Liver (tissue), 3 donors: Measurements from ENCODE around the gene GHR.

ENCODE experiments used
- EGR1 ChIP-seq, 2 donors: IDR thresholded peaks; 2 replicates each; pipeline ENCODE4 v1.6.1; 2016 to 2018; ENCODE audit warnings: antibody characterized with exemption in 2 of 2, low read depth in 2 of 2
- JUND ChIP-seq, 2 donors: IDR thresholded peaks; 2 replicates each; pipeline ENCODE4 v1.6.1; 2016; ENCODE audit warnings: antibody characterized with exemption in 2 of 2
- REST ChIP-seq: IDR thresholded peaks from 2 replicates; pipeline ENCODE4 v1.6.1; 2016; ENCODE audit warnings: antibody characterized with exemption, mild to moderate bottlenecking
- TAF1 ChIP-seq: conservative IDR thresholded peaks from 2 replicates; pipeline ENCODE4 v1.6.1; 2016; ENCODE audit warnings: antibody characterized with exemption, mild to moderate bottlenecking
- YY1 ChIP-seq: IDR thresholded peaks from 2 replicates; pipeline ENCODE4 v1.6.1; 2016; ENCODE audit warnings: antibody characterized with exemption, mild to moderate bottlenecking
- ZBTB33 ChIP-seq: IDR thresholded peaks from 2 replicates; pipeline ENCODE4 v1.6.1; 2016; ENCODE audit warnings: antibody characterized with exemption
- TF ChIP-seq, protein P1 (sequence below): IDR thresholded peaks from 2 replicates; pipeline ENCODE4 v1.6.1; 2016; ENCODE audit warnings: antibody characterized with exemption
- TF ChIP-seq, protein P2 (sequence below): fragments of 150-350 bp; IDR thresholded peaks from 2 replicates; pipeline ENCODE4 v1.5.1; 2017; ENCODE audit warnings: improper control_type of control experiment, low read depth, low read length; ENCODE audit not compliant: missing input control
- TF ChIP-seq, protein P3 (sequence below): IDR thresholded peaks from 2 replicates; pipeline ENCODE4 v1.6.1; 2016; ENCODE audit warnings: antibody characterized with exemption
- donor health status: healthy.
- donor health status: healthy.

GRCh38 chr5:42642006-42642405, 218.8 kb downstream of the GHR start:
- TF ChIP-seq, protein P1, sequence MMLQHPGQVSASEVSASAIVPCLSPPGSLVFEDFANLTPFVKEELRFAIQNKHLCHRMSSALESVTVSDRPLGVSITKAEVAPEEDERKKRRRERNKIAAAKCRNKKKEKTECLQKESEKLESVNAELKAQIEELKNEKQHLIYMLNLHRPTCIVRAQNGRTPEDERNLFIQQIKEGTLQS = no peak
- TF ChIP-seq ZBTB33 (no peak), JUND (IDR thresholded peaks at IDR 0.05) (no peak), TAF1 (no peak), YY1 (no peak), REST (no peak), EGR1 (IDR thresholded peaks at IDR 0.05; ENCODE audit: low read depth in 2 of 2) (no peak)
- TF ChIP-seq, protein P2, sequence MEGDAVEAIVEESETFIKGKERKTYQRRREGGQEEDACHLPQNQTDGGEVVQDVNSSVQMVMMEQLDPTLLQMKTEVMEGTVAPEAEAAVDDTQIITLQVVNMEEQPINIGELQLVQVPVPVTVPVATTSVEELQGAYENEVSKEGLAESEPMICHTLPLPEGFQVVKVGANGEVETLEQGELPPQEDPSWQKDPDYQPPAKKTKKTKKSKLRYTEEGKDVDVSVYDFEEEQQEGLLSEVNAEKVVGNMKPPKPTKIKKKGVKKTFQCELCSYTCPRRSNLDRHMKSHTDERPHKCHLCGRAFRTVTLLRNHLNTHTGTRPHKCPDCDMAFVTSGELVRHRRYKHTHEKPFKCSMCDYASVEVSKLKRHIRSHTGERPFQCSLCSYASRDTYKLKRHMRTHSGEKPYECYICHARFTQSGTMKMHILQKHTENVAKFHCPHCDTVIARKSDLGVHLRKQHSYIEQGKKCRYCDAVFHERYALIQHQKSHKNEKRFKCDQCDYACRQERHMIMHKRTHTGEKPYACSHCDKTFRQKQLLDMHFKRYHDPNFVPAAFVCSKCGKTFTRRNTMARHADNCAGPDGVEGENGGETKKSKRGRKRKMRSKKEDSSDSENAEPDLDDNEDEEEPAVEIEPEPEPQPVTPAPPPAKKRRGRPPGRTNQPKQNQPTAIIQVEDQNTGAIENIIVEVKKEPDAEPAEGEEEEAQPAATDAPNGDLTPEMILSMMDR = no peak
- TF ChIP-seq, protein P3, sequence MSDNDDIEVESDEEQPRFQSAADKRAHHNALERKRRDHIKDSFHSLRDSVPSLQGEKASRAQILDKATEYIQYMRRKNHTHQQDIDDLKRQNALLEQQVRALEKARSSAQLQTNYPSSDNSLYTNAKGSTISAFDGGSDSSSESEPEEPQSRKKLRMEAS = no peak
